Stimulated activated CD4-positive, alpha-beta T cell treated with anti-CD3 and anti-CD28 coated beads, TNF-alpha, amount 100 ng/mL, for 48 hours (primary cell): ENCODE measurements around the gene SUN1.
"Not testable (repeated sequence)": the region's sequence is repeated elsewhere in the genome, so short reads cannot be mapped to it uniquely, and the experiment has no call there.

ENCODE experiments used
- DNase-seq, 3 donors: peaks; one replicate each; pipeline ENCODE4 v3.0.0-alpha.2; 2020; ENCODE audit warnings: low read depth in 3 of 3

SUN1 gene

DNA sequence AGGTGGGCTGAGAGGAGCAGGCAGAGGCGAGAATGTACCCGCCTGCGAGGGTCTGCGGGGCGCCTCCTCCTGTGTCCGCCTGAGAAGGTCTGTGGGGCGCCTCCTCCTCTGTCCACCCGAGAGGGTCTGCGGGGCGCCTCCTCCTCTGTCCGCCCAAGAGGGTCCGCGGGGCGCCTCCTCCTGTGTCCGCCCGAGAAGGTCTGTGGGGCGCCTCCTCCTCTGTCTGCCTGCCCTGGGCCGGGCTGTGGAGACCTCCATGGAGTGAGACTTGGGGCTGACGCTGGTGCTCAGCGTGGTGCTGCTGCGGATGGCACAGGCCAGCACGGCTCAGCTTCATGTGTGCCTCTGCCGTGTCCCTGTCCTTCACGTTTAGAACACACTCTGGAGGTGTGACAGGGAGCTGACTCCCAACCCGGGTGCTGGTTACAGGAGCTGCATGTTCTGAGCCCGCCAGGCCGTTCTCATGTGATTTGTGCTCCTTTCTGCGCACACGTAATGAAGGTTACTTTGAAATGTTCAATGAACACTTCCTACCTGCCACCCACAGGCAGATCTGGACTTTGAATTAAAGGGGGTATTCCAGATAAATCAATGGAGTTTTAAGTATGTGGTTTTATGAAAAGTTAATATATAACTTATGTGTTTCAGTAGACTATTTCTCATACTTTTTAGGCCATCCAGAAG lies 23.6 kb downstream of the SUN1 start:
- no peak for DNase-seq

DNA sequence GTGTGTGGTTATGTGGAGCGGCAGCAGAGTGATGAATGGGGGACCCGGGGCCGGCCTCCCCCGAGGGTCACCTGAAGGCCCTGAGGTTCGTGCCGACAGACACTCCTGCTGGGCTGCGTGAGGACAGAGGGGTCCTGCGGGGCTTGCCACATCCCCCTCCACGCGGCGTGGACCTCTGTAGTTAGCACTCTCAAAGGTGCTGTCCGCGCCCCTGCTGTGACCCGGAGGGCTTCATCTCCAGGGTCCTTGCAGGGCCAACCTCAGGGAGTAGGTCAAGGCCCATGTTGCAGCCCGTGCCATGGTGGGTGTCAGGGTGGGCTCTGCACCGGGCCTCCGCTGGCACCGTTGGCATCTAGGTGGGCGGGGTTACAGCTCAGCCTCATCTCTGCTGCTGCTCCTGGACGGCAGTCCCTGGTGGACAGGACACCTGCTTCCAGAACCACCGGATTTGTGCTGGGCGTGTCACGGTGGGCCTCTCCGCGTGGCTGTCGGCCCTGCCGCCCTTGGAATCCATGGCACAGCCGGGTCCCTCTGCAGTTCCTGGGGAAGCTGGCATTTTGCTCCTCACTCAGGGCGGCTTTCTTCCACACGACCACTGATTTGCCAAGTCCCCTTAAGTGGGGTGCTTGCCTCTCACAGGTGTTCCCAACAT lies 24.3 kb downstream of the SUN1 start:
- DNase-seq: no peak

DNA sequence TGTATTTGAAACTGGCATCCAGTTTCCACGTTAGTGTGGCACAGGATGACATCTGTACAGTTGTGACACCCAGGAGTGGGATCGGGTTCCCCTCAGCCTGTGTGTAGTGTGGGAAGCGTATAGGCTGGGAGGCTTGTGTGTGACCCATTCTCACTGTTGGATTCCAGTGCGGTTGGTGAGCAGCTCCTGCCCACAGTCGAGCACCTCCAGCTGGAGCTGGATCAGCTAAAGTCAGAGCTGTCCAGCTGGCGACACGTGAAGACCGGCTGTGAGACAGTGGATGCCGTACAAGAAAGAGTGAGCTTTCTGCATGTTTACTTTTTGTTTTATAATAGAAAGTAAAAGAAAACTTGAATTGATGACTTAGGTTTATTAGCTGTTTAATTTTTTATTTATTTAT lies 25.4 kb downstream of the SUN1 start:
- no peak for DNase-seq

DNA sequence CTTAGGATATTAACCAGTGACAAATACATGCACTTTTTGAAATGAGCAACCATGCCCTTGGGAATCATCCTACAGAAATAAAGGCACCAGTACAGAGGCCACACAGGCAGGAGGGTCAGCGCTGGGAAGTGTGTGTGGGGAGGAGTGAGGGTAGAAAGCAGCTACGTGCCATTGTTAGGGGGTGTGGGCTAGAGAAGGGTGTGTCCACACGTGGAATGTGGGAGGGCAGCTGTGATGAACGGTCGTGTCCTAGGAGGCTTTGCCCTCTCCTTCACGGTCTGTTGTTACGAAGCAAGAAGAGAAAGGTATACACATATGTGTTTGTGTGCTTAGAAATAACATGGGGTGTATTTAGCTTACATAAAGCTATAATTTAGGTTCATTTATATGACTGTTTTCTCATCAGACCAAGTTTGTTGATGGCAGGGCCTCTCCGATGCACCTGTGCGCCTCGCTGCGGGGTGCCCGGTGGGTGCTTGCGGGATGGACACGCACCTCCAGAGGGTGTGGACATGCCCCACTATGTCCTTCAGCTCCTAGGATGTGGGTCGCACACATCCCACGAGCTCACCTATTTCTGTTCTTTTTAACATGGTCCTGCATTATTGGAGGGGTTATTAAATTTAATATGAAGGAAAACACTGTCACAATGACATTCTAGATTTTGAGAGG lies 27.2 kb downstream of the SUN1 start:
- DNase-seq: no peak

DNA sequence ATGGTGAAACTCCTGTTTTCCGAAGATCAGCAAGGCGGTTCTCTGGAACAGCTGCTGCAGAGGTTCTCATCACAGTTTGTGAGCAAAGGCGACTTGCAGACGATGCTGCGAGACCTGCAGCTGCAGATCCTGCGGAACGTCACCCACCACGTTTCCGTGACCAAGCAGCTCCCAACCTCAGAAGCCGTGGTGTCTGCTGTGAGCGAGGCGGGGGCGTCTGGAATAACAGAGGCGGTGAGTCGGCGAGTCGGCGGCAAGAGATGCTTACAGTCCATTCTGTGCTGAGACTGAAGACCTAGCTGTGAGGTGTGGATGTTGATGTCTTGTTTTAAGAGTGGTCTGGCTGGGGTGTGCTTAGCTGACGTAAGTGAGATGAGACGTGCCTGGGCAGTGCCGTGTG lies 27.9 kb downstream of the SUN1 start:
- no peak for DNase-seq

DNA sequence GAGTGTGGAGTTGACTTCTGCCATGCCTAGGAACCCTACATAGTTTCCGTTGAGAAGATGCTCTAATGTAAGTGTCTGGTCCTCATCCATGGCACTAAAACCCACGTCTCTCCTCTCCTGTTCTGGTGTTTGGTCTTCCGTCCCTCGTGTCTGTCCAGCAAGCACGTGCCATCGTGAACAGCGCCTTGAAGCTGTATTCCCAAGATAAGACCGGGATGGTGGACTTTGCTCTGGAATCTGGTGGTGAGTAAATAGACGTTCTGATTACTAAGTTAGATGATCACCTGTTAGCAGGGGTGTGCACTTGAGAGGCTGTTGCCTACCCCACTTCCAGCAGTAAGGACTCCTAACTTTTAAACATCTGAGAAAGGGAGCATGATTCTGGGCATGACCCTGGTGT lies 28.9 kb downstream of the SUN1 start:
- DNase-seq: no peak

DNA sequence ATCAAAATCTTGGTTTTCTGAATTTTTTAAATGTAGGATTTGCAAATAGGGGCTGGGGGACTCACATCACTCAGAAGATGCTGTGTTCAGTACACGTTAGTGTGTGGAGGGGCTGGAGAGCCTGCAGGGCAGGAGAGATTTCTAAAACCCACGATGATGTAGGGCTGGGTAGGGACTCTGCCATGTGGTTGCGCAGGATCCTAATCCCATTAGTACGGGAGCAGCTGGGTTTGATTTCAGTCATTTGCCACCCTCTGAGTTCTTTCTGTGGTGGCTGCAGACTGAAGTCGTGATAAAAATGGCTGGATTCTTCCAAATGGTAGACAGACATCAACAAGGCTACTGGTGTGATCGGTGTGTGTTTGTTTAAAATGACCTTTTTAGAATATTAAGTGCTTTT lies 29.9 kb downstream of the SUN1 start:
- DNase-seq: no peak

DNA sequence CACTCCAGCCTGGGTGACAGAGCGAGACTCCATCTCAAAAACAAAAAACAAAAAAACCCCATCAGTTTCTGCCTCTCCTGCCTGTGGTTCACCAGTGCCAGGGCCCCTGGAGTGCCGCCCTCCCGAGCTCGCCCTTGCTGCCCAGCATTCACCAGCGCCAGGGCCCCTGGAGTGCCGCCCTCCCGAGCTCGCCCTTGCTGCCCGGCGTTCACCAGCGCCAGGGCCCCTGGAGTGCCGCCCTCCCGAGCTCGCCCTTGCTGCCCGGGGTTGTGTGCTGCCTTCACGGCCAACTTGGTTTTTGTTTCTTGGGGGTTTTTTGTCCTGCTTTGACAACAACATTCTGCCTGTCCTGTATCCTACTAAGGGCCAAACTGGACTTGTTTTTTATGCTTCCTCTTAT lies 30.8 kb downstream of the SUN1 start:
- DNase-seq: no peak

DNA sequence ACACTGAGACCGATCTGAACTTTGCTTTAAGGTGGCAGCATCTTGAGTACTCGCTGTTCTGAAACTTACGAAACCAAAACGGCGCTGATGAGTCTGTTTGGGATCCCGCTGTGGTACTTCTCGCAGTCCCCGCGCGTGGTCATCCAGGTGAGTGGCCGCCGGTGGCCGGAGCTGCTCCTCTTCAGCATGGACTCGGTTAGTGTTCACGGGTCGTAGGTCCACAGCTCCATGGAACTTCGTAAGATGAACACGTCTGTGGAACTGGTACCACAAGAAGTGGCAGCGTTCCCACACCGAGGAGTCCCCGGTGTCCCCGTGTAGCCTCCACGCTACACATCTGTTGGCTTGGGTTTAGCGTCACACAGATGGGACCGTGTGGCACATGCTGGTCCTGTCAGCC lies 33.6 kb downstream of the SUN1 start:
- DNase-seq: no peak

DNA sequence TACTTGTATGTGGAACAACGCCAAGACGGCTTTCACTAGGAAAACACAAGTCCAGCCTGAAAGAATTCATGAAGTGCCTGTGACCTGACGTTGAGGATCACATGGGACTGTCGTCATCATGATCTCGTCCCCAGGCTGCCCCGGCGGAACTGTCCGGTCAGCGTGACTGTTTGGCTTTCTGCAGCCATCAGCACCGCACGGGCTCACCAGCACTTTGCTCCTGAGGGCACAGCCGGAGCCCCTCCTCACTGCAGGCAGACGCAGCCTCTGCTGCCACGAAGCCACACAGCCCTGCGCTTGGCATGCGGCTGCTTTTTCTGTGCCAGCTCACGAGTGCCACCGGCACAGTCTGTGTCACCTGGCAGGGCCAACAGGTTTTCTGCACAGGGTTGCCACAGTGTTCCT lies 34.7 kb downstream of the SUN1 start:
- DNase-seq: no peak

DNA sequence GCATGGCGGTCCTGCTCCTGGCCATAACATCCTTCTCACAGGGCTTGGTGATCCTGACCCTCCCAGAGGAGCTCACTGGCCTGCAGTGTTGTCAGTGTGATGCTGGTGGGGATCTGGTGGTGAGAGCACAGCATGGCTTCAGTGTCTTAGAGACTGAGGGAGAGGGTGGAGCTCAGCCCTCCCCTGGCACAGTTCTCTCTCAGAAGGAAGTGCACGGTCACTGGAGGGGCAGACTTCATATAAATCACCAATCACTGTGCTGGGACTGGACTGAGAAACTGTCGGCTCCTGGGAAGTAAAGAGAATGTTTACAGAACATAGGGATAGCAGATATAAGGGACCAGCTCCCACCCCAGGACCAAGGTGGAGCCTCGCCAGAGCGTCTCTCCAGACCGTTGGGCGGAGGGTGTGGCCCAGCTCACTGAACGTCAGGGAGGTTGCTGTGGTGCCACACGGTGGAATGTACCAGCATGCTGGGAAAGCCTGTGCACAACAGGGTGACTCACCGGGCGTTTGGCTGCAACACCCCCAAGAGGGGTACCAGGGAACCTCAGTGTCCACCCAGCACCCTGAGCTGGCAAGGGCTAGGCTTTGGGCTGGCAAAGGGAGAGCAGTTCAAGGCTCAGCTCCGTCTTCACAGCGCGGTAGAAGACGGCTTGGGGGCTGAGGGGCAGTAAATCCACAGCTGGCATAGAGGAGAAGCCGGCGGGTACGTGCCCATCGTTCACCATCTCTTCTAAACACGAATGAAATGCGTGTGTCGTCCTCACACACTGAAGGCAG lies 35.3 kb downstream of the SUN1 start:
- DNase-seq: no peak

DNA sequence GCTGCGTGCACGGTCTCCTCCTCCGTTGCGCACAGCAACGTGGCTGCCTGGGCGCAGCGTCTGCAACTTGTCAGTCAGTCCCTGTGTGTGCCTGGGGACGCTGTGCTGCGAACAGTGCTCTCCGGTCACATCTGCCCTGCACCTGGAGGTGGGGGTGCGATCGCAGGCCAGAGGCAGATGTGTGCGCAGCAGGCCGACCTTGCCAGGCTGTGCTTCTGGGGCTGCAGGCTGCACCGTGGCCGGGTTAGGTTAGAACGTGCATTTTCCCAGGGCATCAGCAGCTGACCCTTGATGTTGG lies 35.9 kb downstream of the SUN1 start:
- DNase-seq: no peak

DNA sequence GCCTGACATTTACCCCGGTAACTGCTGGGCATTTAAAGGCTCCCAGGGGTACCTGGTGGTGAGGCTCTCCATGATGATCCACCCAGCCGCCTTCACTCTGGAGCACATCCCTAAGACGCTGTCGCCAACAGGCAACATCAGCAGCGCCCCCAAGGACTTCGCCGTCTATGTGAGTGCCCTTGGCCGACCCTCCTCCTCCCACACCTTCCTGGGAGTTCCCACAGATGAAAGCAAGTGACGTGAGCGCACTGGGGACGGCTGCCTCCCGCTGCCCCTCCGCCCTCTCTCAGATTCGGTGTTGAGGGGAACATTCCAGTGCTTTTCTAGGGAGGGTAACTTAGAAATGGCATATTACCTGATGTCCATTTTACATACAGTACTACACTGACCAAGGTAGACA lies 37.1 kb downstream of the SUN1 start:
- no peak for DNase-seq

DNA sequence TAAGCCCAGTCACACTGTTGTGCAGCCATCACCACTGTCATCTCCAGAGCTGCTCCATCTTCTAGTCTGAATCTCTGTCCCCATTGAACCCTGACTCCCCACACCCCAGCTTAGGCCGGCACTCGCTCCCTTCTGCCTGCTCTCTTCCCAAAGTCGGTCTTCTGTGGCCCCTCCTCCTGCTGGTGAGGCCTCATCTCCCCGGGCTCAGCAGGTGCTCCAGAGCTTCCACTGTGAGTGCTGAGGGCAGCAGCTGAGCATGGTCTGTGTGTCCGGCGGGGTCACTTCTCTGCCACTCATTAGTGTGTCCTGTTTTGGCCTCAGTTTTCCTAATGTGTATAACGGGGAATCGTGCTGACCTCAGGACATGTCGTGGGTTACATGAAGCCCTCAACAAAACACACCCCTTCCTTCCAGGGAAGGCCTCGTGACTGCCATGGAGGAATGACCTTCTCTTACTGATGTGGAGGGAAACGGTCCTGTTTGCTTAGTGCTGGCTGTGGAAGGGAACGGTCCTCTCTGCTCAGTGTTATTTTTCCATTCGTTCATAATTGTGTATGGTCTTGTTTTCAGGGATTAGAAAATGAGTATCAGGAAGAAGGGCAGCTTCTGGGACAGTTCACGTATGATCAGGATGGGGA lies 39.7 kb downstream of the SUN1 start:
- no peak for DNase-seq

DNA sequence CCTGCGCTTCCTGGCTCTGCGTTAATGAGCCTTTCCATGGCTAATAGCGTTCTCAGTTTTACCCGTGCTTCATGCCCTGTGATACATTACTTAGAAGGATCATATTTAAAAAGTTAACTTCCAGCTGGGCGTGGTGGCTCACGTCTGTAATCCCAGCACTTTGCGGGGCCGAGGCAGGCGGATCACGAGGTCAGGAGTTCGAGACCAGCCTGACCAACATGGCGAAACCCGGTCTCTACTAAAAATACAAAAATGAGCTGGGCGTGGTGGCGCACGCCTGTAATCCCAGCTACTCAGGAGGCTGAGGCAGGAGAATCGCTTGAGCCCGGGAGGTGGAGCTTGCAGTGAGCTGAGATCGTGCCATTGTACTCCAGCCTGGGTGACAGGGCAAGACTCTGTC lies 40.4 kb downstream of the SUN1 start:
- DNase-seq: not testable (repeated sequence)

DNA sequence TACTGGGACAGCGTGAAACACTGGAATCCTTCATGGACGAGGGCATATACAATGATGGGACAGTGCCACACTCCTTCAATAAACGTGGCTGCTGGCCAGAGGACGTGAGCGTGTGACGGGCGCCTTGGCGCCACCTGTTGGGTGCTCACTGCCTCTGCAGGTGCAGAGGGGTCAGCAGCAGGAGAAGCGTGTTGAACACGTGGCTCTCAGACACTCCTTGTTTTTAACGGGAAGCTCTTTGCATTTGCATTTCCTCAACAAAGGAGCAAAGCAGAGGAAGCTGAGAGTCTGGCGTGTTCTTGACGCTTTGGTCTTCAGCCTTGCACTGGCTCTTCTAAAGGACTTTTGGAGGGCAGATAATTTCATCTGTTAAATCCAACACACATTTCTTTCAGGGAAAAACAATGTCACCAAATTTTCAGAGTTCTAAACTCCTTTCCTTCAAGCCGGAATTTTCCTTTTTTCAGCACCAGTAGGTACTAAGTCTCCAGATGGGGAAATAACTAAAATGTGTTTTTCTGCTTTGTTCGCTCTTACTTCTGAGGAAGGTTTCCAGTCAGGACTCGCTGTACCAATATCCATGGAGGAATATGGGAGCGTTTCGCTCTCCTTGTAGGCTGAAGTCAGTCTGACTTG lies 41.2 kb downstream of the SUN1 start:
- peak; percentile 60 to 70 (median 62) for DNase-seq

DNA sequence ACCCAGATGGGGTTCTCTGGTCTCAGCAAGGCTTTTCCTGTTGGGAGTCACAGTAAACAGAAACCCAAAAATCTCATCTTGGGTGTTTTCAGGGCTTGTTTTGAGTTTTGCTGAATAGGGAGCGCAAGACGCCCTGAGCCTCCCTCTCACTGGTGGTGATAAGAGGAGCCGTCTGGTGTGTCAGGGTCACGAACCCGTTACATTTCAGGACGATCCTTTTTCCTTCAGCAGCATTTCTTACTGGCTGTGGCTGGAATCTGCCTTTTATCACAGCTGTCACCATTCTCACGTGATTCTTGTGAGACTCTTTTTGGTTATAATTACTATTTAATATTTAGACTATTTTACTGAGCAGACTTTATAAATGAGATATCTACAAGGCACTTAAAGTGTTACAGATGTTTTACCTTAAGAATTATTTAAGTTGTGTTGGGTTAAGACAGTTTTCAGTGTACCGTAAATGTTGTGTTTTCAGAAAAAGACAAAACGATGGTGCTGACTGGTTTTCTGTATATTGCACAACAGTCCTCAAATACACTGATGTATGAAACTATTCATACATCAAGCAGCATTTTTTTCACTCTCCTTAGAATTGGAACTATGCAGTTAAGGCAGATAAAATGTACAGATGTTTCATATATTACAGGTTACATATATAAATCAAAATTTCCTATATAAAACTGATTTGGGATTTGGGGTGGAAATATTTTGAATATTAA lies 41.9 kb downstream of the SUN1 start:
- DNase-seq: no peak

DNA sequence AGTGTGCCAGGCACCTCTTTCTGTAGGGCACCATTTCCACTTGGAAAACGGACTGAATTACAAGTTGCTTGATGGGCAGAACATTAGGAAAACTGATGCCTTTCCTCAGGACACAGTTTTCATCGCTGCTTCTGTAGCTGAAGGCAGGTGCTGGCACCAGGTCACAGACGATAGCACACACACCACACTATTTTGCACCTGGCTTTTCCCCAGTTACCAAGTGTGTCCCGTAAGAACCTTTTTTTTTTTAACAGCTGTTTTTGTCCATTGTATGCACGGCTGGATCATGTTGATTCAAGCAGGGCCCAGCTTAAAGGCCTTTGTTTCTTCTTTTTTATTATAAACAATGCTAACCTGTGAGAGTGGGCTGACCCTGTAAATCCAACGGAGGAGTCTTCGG lies 42.8 kb downstream of the SUN1 start:
- DNase-seq: no peak

DNA sequence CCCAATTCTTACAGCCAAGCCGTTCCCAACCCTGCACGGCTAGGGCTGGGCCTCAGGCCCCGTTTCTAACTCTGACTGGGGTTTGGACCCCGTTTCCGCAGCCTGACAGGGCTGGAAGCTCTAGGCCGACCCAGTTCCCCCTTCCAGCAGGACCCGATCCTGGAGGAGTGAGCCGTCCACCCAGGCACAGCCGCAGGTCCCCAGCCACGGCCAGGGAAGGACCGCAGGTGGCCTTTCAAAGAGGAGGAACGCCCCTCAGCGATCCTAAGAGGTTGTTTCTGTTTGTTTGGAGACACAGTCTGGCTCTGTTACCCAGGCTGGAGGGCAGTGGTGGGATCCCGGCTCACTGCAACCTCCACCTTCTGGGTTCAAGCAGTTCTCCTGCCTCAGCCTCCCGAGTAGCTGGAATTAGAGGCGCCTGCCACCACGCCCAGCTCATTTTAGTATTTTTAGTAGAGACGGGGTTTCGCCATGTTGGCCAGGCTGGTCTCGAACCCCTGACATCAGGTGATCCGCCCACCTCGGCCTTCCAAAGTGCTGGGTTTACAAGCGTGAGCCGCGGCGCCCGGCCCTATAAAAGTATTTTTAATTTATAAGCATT lies 43.3 kb downstream of the SUN1 start:
- DNase-seq: no peak

DNA sequence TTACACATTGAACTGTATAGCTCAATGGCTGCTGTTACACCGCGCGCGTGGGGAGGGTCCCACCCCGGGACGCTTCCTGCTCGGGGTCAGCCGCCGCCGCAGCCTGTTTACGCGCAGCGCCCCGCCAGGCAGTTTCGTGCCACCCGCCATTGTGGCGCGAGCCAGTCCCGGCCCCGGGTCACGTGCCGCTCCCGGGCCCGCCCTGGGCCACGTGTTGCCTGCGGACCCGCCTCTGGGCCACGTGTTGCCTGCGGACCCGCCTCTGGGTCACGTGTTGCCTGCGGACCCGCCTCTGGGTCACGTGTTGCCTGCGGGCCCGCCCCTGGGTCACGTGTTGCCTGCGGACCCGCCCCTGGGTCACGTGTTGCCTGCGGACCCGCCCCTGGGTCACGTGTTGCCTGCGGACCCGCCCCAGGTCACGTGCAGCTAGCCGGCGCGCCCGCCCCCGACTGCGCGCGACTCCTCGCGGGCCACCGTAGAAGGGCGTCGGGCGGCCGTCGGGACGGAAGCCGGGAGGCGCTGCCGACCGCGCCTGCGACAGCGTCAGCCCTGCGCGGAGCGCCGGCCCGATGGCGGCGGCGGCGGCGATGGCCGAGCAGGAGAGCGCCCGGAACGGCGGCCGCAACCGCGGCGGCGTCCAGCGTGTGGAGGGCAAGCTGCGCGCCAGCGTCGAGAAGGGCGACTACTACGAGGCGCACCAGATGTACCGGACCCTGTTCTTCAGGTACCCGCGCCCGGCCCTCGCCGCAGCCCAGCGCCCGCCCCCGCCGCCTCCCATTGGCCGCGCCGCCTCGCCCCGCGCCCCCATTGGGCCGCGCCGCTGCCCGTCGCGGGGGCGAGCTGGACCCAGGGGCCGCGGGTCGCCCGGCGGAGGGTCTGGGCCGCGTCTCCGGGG lies 44.0 kb downstream of the SUN1 start, which contains the start of gene GET4:
Gene GET4 (plus strand): TSS at position 478 of the 895 bp plus-strand sequence. CDS start 92 bp downstream, at position 570.
- DNase-seq: peak; percentile 88 to 97 (median 95)
